GM21360 (cell line): ENCODE data around the gene TRIM66.

ENCODE experiments used
- ATAC-seq: cut with Tn5 transposase; IDR thresholded peaks from one replicate; pipeline ENCODE4 v1.9.1; 2021; ENCODE audit warnings: mild to moderate bottlenecking, moderate library complexity; ENCODE audit not compliant: unreplicated experiment

Gene TRIM66, protein sequence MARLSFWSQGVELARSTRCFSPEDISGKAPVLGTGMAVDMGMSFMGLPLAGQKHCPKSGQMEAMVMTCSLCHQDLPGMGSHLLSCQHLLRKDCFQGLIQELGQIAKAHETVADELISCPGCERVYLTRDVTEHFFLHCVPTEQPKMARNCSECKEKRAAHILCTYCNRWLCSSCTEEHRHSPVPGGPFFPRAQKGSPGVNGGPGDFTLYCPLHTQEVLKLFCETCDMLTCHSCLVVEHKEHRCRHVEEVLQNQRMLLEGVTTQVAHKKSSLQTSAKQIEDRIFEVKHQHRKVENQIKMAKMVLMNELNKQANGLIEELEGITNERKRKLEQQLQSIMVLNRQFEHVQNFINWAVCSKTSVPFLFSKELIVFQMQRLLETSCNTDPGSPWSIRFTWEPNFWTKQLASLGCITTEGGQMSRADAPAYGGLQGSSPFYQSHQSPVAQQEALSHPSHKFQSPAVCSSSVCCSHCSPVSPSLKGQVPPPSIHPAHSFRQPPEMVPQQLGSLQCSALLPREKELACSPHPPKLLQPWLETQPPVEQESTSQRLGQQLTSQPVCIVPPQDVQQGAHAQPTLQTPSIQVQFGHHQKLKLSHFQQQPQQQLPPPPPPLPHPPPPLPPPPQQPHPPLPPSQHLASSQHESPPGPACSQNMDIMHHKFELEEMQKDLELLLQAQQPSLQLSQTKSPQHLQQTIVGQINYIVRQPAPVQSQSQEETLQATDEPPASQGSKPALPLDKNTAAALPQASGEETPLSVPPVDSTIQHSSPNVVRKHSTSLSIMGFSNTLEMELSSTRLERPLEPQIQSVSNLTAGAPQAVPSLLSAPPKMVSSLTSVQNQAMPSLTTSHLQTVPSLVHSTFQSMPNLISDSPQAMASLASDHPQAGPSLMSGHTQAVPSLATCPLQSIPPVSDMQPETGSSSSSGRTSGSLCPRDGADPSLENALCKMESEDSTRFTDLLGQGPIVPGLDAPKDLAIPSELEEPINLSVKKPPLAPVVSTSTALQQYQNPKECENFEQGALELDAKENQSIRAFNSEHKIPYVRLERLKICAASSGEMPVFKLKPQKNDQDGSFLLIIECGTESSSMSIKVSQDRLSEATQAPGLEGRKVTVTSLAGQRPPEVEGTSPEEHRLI (N-terminal part only)

DNA sequence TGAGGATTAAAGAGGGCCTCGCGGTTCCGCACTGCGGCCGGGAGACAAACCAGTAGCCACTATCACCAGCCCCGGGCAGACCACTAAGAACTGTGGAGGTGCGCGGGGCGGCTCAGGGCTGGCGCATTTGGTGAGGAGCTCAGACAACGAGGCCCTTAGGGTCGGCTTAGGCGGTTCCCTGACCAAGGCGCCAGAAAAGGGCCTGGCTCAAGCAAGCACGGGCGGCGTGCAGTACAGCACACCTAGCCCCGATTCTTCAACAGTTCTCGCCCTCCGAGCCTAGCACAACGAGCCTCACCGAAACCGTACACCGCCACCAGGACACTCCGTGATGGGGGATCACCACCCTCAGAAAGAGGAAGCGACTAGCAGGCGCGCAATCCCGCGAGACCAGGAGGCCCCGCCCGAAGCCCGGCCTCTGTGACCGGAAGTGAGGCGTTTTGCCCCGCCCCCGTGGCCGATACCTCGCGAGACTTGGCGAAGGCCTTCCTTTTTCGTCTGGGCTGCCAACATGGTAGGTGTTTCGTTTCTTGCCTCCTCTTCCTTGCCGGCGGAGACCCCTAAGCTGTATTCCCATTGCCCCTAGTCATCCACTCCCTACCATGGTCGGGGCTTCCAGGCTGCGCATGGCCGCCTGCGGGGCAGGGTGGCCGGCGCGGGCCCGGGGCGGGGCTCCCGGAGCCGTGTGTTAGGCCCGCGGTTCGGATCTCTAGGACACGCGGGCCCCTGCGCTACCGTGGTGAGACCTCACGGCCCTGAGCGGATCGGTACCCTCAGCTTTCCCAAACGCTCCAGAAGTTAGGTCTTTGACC is at the start of gene TRIM66, which contains the start of gene RPL27A:
Gene TRIM66, minus strand, starts transcription at position 363 of the 812 bp plus-strand sequence. CDS start 10,391 bp downstream, outside the sequence.
Gene RPL27A, plus strand, starts transcription at position 490 of the 812 bp plus-strand sequence. Its CDS starts 22 bp downstream, at position 512.
- ATAC-seq, result peak; percentile 95

- ATAC-seq, result no peak
These were observed 49.3 kb upstream of the TRIM66 start for GRCh38 chr11:8731647-8732323.

GRCh38 chr11:8730697-8731020 is 48.2 kb upstream of the TRIM66 start:
- ATAC-seq, result no peak

DNA sequence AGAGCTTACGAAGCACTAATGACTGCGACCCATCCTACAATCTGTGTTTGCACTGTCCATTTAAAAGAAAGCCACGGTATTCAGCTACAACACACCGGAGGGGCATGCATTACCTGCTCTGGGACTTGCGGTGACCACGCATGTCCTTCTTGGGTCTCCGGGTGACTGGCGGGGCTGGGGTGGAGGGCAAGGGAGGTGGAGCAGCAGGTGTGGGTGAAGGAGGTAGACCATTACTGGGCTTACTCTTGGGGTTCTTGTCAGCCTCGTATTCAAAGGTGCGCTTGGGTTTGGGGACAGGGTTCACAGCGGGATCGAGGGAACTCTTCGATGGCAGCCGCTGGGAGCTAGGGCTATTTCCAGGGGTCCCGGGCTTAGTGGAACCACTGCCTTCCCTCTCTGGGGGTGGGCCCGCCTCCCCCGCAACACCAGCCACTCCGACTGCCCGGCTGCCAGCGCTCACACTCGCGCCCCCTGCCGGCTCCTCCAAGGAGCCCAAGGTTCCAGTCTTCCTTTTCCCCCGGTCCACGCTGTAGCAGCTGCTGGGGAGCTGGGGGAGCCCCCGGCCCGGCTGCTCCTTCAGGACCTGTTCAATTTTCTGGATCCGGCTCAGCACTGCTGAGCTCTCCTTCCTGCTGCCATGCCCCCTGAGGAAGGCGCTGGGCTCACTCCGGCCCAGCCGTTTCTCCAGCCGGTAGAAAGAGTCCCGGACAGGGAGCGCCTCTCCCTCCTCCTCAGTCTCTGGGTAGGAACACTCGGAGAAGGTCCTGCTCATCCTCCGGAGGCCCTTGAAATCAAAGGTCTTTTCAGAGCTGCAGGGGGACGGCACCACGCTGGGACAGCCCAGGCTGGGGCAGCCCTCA is 47.6 kb upstream of the TRIM66 start:
- no peak for ATAC-seq

GRCh38 chr11:8729067-8729466 is 46.6 kb upstream of the TRIM66 start:
- no peak for ATAC-seq

DNA sequence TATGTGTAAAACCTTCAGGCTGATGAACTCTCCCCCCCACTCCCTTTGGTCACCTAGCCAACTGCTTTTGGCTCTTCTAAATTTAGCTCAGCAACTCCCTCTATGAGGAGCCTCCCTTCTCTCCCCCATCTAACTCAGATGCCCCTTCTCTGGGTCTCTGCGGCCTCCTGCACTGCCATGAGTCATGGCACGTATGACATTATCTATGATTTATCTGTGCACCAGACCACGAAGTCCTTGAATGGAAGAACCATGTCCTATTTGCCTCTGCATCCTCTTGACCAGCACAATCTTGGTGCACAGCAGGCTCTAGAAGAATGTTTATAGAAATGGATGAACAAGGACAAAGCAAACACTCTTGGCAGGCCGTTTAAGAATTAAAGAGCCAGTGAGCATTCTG is 46.1 kb upstream of the TRIM66 start:
- no peak for ATAC-seq

DNA sequence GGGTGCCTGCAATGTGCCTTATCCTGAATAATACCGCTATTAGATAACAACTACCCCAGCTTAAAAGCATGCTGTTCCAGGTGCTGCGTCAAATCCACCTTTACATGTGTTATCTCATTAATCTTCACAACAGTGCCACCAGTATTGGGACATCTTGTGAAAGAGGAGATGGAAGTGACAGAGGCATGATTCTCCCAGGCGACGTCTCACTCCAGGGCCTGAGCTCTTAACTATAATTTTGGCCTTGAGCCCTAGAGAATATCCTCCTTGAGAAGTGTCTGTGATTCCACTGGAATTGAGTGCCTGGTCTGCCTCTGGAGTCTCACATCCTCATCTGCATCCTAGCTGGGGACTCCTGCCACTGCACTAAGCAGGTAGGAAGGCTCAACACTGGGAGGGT is 43.9 kb upstream of the TRIM66 start:
- no peak for ATAC-seq

DNA sequence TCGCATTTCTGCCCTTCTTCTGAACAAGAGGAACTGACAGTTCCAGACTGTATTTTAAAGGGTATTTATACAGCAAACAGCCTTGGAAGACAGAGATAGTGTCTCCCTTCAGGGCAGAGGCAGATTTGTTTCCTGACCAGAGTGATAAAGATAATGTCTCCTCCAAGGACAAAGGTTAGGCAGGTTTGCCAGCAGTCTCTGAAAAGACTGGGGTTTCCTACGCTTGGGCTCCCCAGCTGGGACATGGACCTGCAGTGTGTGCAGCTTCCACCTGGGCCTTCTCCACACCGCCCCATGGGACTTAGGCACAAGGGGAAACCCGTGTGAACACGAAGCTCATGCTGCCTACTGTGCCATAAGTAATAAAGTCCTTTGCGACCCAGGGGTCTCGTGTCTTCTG is 42.2 kb upstream of the TRIM66 start:
- no peak for ATAC-seq

- ATAC-seq, result no peak
These were observed 41.2 kb upstream of the TRIM66 start for GRCh38 chr11:8723711-8724110.

GRCh38 chr11:8722809-8723208 is 40.3 kb upstream of the TRIM66 start:
- ATAC-seq, result no peak

GRCh38 chr11:8721609-8722500 is 39.4 kb upstream of the TRIM66 start:
- ATAC-seq, result no peak

DNA sequence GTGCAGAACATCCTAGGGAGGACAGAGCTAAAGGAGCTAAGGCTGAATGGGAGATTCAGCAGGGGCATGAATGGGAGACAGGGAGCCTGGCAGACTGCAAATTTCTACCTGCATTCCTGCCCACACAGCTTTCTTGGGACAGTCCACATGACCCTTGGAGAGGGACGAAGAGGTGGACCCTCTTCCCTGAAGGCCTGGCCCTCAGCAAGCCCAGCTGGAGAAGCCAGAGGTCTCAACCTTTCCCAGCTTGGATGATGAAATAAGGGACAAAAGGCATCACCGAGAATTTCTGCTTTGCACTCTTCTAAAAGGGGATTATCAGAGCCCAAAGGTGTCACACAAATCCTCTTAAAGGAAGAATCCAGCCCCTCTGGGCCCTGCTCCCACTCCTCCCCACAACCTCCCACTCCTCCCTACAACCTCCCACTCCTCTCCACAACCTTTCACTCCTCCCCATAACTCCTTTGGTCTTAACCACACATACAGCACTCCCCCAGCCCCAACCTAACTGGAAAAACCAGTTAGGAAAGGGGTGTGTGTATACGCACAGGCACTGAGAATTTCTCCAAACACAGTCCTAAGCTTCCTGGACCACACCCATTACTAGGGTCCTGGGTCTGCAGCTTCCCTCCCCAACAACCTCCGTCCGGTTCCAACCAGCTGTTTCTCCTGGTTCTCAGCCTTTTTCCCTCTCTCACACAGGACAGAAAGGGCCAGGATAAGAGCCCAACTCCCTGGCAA is 38.6 kb upstream of the TRIM66 start:
- no peak for ATAC-seq

- ATAC-seq, result no peak
These were observed 37.9 kb upstream of the TRIM66 start for GRCh38 chr11:8720352-8720751.

GRCh38 chr11:8719721-8720120 is 37.3 kb upstream of the TRIM66 start:
- no peak for ATAC-seq

DNA sequence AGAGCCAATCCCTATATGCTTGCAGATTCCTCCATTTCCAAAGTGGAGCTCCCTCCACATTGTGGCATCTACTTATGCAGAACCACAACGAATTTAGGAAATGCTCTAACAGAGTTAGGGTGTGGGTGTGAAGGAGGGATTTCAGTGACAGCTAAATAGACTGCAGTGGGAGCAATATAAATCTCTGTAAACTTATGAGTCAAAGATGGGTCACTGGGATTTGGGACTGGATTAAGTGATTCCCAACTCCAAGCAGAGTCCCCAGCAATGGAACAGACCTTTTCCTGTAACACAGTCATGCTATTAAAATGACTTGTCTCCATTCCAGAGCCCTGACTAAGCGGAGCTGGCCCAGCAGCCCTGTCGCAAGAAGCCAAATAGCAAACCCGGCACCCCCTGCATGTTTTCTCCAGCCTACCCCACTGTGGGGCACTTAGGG is 36.8 kb upstream of the TRIM66 start:
- ATAC-seq, result no peak

GRCh38 chr11:8717876-8718753 is 35.6 kb upstream of the TRIM66 start:
- ATAC-seq, result no peak
